GM18909 (cell line): ENCODE measurements around the gene CUEDC1.

ENCODE experiments used
- ATAC-seq: cut with Tn5 transposase; IDR thresholded peaks from one replicate; pipeline ENCODE4 v1.9.1; 2021; ENCODE audit warnings: mild to moderate bottlenecking; ENCODE audit not compliant: unreplicated experiment, poor library complexity

Gene CUEDC1

DNA sequence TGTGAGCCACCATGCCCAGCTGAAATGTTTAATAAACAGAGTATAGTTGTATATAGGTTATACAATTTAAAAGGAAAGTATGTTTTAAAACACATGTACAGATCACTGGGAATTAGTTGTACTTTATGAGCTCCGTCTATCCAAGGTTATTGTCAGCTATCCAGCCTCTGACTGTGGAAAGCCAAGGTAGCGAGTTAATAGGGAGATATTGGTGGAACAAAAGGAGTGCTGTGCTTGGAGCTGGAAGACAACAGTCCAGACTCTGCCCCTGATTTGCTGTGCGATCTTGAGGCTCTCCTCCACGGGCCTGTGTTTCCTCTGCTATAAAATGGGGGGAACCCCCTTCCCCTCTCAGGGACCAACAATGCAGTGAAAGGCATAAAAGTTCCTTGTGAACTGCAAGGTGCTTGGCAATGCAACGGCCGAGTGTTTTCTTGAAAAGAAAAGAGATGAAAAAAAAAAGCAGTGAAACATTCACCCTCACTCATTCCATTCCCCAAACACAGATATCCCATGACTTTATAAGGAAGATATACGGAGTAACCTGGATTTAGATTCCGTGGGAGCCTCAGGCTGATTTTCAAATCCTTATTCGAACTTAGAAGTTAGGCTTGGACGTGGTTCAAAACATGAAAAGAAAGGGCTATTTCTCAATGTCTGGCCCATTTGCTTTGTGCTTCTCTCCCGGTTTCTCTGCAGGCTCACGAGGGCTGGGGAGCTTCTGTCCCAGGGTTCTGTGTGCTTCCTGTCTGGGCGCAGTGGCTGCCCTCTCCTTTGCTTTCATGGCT lies 34.1 kb downstream of the CUEDC1 start:
- ATAC-seq: no peak

DNA sequence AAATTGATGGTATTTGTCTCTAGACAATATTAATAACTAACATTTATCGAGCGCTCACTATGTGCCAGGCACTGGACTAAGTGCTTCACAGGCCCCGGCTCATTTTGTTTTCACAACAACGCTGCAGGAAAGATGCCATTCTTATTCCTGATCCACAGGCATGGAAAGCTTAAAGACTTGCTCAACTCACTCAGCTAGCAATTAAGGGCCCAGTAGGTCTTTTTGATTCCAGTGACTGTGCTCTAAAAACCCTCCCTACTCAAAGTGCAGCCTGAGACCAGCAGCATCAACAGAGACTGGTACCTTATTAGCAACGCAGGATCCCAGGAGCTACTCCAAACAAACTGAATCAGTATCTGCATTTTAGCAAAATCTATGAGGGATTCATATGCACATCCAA lies 35.3 kb downstream of the CUEDC1 start:
- ATAC-seq: no peak

GRCh38 chr17:57918017-57918895 lies 37.0 kb downstream of the CUEDC1 start:
- no peak for ATAC-seq

- no peak for ATAC-seq
Measured at GRCh38 chr17:57916925-57917858, 38.0 kb downstream of the CUEDC1 start.

DNA sequence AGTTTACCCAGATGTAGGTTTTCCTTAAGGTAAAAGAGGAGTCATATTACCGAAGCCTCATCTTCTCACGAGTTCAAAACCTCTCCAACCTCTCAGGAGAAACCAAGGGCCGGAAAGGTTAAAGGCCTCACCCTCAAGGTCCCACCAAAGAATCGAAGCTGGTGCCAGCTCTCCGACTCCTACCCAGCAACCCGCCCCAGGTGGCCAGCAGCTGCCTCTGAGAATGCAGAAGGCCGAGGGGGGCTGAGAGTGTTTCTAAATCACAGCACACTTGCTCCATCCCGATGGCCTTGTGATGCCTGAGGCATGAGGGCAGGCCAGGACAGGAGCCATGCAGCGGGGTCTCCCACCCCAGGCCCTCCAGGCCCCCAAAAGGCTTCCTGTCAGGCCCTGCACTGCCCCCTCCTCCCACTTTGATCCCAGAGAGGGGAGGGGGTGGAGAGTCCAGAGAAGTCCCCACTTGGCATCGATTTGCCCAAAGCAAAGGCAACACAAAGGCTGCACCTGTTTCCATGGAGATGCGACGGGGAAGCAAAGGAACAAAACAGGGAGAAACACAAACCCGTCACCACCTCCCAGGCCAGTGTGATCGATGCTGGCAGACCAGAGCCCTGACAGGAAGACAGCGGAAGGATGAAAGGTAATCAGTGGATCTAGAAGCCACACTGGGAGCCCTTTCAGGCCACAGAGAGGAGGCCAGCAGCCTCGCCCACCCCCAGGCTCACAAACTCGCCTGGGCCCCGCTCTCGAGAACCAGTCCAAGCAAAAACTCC lies 39.0 kb downstream of the CUEDC1 start:
- ATAC-seq: no peak

DNA sequence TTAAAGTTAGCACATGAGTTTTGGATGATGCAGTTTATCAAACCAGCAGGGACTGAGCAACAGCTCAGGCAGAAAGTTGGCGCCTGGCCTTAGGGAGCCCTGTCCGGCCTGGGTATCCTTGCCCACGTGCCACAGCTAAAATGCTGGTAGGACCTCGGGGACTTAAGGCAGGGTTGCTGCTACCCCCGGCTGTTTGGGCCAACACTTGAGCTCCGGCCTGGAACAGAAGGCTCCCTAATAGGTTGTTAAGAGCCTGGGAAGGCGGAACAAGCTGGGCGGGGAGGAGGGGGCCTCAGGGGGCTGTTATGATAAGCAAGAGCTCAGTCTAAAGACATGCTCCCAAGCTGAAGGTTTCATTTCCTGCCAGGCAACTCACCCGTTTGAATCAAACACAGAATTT lies 39.7 kb downstream of the CUEDC1 start:
- no peak for ATAC-seq

DNA sequence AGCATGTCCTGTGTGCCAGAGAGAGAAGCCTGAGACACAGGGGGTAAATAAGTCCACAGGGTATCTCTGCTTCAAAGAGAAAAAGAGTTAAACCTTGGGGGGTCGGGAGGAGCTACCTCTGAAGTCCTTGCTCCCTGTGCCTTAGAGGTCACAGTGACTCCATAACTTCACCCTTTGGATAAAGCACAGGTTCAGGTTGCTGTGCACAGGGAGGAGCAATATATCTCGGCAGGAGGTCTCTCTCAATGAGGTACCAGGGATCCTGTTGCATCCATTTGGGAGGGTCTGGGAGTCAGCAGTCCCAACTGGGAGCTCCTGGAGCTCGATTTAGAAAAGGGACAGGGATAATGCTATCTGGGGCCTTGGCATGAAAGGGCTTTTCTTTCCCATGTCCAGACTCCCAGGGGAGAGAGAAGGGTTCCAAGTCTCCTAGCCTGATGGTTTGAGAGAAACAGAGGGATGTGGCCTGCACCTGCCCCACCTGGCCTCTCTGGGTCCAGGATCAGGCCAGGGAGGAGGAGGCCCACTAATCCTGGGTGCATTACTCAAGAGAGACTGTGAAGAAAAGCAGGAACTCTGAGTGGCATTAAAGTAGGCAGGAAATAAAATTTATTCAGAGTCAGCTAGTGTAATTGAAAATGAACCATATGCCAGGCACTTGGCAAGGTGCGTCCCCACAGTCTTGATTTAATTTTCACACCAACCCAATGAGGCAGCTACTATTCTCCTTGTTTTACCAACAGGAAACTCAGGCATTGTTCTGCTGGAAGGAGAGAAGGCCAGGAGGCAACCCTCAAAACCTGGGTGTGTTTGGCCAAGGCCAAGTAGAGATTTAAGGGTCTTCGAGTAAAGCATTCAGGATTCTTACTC lies 40.7 kb downstream of the CUEDC1 start:
- ATAC-seq: no peak

- no peak for ATAC-seq
Measured at GRCh38 chr17:57913575-57914272, 41.5 kb downstream of the CUEDC1 start.

DNA sequence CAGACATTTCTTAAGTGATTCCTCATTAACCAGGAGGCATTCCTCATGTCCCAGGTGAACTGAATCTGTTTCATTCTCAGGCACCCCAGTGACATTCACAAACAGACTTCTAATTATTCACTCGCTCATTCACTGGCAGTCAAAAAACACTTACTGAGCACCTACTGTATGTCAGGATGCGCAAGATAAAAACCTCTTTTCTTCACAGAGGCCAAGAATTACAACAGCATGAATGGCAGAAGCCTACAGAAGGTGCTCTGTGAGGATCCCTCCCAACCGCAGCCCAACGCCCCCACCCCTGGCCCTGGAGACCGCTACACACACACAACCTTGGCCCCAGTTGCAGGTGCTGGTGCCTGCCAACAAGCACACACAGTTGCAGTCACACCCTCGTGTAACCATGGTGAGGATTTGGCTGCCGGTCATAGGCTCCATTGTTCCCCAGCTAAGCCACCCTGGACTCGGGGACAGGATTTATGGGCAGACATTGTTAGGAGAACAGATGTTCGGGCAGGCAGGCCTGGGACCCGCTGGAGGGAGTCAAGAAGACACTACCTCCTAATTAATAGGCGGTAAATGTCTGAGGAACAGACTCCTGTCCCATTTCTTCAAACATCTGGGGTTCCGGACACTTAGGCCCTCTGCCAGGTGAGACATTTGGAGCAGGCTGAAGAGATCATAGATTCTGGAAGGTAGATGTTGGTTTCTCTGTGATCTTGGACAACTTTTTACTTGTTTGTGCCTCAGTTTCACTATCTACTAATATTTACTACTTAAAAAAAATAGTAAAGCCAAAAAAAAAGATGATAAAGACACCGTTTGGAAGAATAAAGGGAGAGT lies 43.2 kb downstream of the CUEDC1 start:
- no peak for ATAC-seq

GRCh38 chr17:57910462-57911420 lies 44.5 kb downstream of the CUEDC1 start:
- ATAC-seq: no peak

- no peak for ATAC-seq
Measured at GRCh38 chr17:57909551-57909950, 45.7 kb downstream of the CUEDC1 start.

DNA sequence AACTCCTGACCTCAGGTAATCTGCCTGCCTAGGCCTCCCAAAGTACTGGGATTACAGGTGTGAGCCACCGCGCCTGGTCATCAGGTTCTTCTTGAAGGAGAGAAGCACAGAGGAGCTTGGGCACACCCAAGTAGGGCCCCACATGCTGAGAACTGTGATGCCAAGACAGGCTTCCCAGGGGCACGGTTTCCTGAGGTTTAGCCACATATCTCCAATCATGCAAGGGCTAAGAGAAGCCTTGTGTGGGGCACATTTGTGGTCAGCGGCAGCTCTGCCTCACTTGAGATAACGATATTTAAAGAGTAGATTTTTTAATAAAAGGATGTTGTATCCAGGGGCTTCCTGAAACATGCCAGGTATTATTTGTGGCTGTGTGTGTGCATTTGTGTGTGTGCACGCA lies 46.9 kb downstream of the CUEDC1 start:
- no peak for ATAC-seq

- ATAC-seq: no peak
Measured at GRCh38 chr17:57906910-57907309, 48.3 kb downstream of the CUEDC1 start.

- ATAC-seq: no peak
Measured at GRCh38 chr17:57905875-57906455, 49.2 kb downstream of the CUEDC1 start.

- ATAC-seq: no peak
Measured at GRCh38 chr17:57903961-57904360, 51.3 kb downstream of the CUEDC1 start.
